Measurements from ENCODE around the gene RNF222.
A peak's percentile ranks its signal among the peaks of the same experiment; 100 is the strongest.

Gene RNF222, protein sequence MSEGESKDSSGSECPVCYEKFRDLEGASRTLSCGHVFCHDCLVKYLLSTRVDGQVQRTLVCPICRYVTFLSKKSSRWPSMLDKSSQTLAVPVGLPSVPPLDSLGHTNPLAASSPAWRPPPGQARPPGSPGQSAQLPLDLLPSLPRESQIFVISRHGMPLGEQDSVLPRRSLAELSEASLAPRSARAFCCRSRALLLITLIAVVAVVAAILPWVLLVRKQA

GRCh38 chr17:8397636-8398035 is at the start of gene RNF222:
RNF222 (minus strand) TSS chr17:8397827; CDS start chr17:8393461, 4,366 bp downstream.
- FAIRE-seq, result no peak

GRCh38 chr17:8445536-8445935 is 47.9 kb upstream of the RNF222 start:
- no peak for FAIRE-seq

DNA sequence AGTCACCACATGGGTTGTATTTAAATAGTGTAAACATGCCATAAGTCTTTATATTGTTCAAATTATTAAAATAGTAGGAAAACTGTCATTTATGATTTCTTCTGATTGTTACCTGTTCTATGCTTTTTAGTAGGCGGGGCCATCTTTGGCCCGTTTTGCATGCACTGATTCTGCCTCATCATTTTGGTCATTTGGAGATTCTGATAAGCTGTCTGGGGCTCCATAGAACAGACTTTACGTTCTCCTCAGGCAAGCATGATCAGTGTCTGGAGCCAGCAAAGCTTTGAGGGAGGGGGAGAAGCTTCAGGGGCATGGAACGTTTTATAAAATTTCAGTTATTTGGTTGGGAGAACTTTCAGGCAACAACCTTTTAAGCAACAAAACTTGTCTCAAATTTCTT is 46.9 kb upstream of the RNF222 start:
- no peak for FAIRE-seq

- FAIRE-seq, result no peak
Observed at GRCh38 chr17:8443756-8444155, 46.1 kb upstream of the RNF222 start.

DNA sequence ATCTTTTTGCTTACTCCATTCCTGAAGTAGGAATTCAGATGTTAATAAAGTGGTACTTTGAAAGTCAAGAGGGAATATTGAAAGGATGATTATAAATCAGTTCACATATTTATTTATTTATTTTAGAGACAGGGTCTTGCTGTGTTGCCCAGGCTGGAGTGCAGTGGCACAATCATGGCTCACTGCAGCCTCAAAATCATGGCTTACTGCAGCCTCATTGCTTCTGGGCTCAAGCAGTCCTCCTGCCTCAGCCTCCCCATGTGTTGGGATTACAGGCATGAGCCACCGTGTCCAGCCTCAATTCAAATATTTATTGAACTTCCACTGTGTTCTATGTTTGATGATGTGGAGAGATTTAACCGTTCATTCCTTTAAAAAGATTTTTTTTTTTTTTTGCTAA is 44.7 kb upstream of the RNF222 start:
- no peak for FAIRE-seq

GRCh38 chr17:8441690-8442089 is 44.1 kb upstream of the RNF222 start:
- FAIRE-seq, result no peak

DNA sequence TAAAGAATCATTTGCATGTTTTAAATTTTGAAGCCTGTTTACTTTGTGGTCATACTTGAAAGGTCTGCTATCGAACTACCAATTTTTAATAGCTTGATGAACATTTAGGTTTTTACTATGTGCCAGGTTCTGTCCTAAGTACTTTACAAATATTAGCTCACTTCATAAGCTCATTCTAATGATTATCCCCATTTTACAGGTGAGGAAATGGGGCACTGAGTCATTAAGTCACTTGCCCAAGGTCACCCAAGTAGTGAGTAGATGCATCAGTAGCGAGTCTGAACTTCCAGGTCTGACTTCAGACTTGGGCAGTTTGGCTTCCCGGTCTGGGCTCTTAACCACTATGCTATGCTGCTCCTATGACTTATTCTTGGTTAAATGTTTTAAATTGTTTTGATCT is 42.1 kb upstream of the RNF222 start:
- no peak for FAIRE-seq

DNA sequence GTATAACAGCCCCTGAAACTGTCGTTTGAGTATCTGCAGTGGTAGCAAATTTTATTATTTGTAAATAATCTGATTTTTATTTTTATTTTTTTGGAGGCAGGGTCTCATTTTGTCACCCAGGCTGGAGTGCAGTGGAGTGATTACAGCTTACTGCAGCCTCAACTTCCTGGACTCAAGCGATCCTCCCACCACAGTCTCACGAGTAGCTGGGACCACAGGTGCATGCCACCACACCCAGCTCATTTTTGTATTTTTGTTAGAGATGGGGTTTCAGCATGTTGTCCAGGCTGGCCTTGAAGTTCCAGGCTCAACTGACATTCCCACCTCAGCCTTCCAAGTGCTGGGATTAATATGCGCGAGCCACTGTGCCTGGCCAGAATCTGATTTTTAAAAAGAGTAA is 40.8 kb upstream of the RNF222 start:
- no peak for FAIRE-seq

- FAIRE-seq, result no peak
Observed at GRCh38 chr17:8436844-8437171, 39.2 kb upstream of the RNF222 start.

DNA sequence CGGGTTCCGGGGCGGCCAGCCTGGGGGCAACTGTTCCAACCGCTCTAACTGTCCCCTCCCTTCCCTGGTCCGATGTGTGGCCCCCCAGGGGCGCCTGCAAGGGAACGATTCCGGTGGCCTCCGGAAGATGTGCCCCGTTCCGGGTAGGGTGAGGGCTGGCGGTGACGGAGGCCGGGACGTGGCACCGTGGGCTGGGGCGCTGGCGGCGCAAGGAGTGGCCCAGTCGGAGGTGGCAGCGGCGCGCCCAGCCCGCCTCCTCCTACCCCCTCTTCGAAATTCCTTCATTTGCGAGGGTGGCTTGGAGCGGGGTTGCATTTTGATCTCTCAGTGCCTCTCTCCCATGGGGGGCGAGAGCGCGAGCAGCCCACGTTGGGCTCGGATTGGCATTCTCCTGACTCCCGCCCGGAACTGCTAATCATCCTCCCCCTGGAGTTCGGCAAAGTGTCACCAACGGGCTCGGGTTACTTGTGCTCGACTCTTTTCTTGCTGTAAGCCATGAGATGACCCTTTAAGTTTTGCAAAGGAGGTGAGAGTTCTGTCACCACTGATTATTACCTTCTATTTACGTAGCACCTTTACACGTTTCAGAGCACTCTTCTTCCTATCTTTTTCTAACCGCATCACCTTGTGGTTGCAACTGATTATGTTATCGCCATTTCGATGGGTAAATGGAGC is 38.7 kb upstream of the RNF222 start:
- FAIRE-seq, result no peak

- no peak for FAIRE-seq
Observed at GRCh38 chr17:8435245-8436168, 37.9 kb upstream of the RNF222 start, which contains the start of gene NDEL1. NDEL1 (plus strand) TSS chr17:8435884; CDS start chr17:8444272, 8,388 bp downstream.

DNA sequence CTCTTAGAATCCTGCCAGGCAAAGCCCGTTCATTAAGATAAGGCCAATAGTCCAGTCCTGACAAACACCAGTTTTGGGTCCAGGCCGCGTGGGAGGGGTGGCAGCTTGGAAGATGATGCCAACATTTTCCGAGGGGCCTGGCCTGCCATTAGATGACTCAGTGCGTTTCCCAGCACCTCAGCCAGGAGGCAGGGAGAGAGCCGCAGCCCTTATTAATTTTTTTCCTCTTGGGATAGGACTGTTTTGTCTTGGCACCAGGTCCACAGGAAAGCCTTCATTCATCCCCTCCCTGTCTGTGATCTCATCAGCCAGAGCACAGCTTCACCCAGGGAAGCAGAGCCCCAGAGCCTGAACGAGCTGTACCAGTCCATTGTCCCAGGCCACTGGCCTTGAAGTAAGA is 33.3 kb upstream of the RNF222 start:
- no peak for FAIRE-seq

GRCh38 chr17:8426802-8427201 is 29.2 kb upstream of the RNF222 start:
- no peak for FAIRE-seq

DNA sequence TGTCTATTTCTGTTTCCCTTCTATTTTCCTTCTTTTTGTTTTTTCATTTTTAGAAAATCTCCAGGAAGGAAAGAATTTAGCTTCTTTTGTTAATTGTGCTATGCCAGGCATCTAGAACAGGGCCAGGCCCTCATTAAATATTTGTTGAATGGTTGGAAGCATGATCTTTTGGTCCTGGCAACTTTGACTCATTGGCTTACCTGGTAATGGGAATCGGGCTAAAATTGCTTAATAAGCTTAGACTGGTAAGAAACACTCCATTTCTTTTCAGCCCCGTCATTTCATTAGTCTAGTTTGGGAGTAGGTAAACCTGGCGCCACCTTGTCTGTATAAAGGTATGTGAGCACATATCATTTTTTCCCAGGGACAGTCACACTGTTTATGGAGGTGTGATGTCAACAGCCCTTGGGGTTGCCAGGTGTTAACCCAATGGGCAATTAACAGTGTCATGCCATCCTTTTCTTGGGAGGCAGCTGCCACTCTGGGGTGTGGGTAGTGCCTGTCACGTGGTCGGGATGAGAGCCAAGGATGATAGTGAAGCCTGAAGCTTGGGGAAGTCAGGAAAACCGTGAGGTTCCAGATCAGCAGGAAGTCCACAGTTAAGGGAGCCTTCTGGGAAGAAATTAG is 28.6 kb upstream of the RNF222 start:
- FAIRE-seq, result no peak

DNA sequence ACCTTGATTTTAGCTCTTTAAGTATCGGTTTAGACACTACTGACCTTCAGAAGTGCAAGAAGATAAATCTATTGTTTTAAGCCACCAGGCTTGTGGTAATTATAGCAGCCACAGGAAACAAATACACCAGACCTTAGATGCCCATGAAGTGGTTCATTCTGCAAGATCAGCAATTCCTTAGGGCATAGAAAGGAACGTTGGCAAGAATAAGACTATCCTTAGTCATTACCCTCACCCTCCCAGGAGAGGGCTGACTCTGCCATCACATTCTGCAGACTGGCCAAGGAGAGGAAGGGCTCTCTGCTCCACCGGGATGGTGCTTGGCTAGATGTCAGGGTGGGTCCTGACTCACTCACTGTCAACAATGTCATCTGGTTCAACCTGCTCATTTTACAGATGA is 23.9 kb upstream of the RNF222 start:
- no peak for FAIRE-seq

DNA sequence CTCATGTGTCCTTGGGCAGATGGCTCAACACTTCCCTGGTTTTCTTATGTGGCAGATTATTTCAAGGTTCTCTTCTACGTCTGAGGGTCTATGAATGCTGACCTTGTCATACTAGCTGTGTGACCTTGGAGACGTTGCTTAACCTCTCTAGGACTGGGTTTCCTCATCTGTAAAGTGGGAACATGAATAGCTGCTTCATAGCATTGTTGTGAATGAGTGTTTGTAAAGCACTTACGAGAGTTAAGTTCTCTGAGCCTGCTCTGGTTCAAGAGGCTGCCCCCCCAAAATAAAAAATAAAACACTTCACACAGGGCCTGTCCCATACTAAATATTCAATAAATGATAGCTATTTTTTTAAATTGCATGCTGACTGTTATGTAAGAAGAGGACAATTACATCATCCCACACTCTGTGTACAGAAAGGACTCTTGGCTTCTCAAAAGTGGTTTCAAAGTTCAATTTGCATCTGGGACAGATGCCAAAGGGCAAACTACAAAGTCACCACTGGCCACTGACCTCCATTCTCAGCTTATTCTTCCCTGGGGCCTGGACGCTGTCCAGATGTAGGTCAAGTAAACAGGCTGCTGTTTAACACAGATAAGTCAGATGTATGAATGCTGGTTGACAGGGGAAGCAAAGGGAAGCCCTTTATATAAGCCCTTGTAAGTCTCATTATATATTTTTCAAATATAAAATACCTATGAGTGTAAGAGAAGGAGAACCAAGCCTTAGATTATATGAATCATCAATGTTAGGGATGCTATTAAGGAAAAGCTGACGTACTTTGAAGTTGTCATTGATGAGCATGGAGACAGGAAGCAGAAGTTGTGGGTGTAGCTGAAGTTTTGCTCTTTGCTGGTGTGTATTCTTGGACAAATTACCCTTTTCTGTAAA is 22.7 kb upstream of the RNF222 start:
- FAIRE-seq, result peak; percentile 77

- FAIRE-seq, result no peak
Observed at GRCh38 chr17:8419305-8419704, 21.7 kb upstream of the RNF222 start.

GRCh38 chr17:8418471-8418870 is 20.8 kb upstream of the RNF222 start:
- FAIRE-seq, result no peak

GRCh38 chr17:8417806-8418205 is 20.2 kb upstream of the RNF222 start:
- FAIRE-seq, result no peak

DNA sequence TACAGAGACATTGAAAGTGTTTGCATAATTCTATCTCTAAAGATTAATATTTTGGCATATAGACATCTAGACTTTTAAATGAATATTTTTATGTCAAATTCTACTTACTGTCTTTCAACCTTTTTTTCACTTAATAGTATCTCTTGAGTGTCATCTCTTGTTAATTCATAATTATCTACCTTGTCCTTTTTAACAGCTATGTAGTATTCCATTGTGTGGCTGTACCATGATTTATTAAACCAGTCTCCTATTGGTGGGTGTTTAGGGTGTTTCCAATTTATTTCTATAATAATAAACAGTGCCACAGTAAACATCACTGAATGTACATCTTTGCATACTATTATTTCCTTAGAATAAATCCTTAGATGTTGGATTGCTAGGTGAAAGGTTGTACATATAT is 16.3 kb upstream of the RNF222 start:
- no peak for FAIRE-seq

- FAIRE-seq, result no peak
Observed at GRCh38 chr17:8413328-8413727, 15.7 kb upstream of the RNF222 start.

- no peak for FAIRE-seq
Observed at GRCh38 chr17:8412089-8412488, 14.5 kb upstream of the RNF222 start.

Measured in endometrium (tissue), 2 donors.